ENCODE measurements around the gene FAM72D.
"Not testable (repeated sequence)": the region's sequence is repeated elsewhere in the genome, so short reads cannot be mapped to it uniquely, and the experiment has no call there.

Gene FAM72D

GRCh38 chr1:145119842-145120241, 24.1 kb downstream of the FAM72D start:
- not testable (repeated sequence) for H4K8ac ChIP-seq (ENCODE audit: low read depth, low read length); H3K4me1 ChIP-seq (ENCODE audit: control insufficient read depth in 2 of 2, insufficient read depth in 1 of 2, low read depth in 1 of 2, low read length in 2 of 2); H3K23ac ChIP-seq (ENCODE audit: low read depth, low read length, poor library complexity); H3K18ac ChIP-seq (ENCODE audit: low read length); H3K27ac ChIP-seq (replicated peaks; ENCODE audit: low read length); H2BK120ac ChIP-seq (ENCODE audit: low read depth, low read length); H3K79me1 ChIP-seq (ENCODE audit: low read depth, low read length); DNase-seq (ENCODE audit: low spot score); H2BK15ac ChIP-seq (ENCODE audit: low read length); H3K36me3 ChIP-seq (replicated peaks in 1 of 2; ENCODE audit: control insufficient read depth in 2 of 2, insufficient read depth in 2 of 2, low read length in 2 of 2); H4K91ac ChIP-seq (ENCODE audit: low read depth, low read length, poor library complexity); H2BK12ac ChIP-seq (ENCODE audit: low read length); H3K4ac ChIP-seq (ENCODE audit: low read length); H2BK5ac ChIP-seq (ENCODE audit: low read length); H3K9me3 ChIP-seq (replicated peaks in 1 of 2; ENCODE audit: control insufficient read depth in 2 of 2, insufficient read depth in 1 of 2, low read depth in 1 of 2, low read length in 2 of 2); H3K9ac ChIP-seq (ENCODE audit: low read depth, low read length, poor library complexity); H3K4me2 ChIP-seq (ENCODE audit: insufficient read depth, low read length, poor library complexity, severe bottlenecking); H3K4me3 ChIP-seq (ENCODE audit: low read length in 2 of 2); H3K27me3 ChIP-seq (ENCODE audit: control insufficient read depth in 3 of 3, insufficient read depth in 3 of 3, low read depth in 1 of 3, low read length in 3 of 3); H2AFZ ChIP-seq (ENCODE audit: low read length); H2AK5ac ChIP-seq (ENCODE audit: low read depth, low read length); H3K14ac ChIP-seq (ENCODE audit: low read length)
- no CpG with 5 or more reads among the region's 3 CpGs for WGBS, 2 donors (ENCODE audit: extremely low coverage in 2 of 2, insufficient read length in 2 of 2, insufficient replicate concordance in 1 of 2)

- not testable (repeated sequence) for H2BK12ac ChIP-seq (ENCODE audit: low read length); H3K14ac ChIP-seq (ENCODE audit: low read length); H3K23ac ChIP-seq (ENCODE audit: low read depth, low read length, poor library complexity); H3K9me3 ChIP-seq (replicated peaks in 1 of 2; ENCODE audit: control insufficient read depth in 2 of 2, insufficient read depth in 1 of 2, low read depth in 1 of 2, low read length in 2 of 2); H3K27me3 ChIP-seq (ENCODE audit: control insufficient read depth in 3 of 3, insufficient read depth in 3 of 3, low read depth in 1 of 3, low read length in 3 of 3); H4K8ac ChIP-seq (ENCODE audit: low read depth, low read length); H4K91ac ChIP-seq (ENCODE audit: low read depth, low read length, poor library complexity); H3K4me3 ChIP-seq (ENCODE audit: low read length in 2 of 2); H3K9ac ChIP-seq (ENCODE audit: low read depth, low read length, poor library complexity); H3K4me1 ChIP-seq (ENCODE audit: control insufficient read depth in 2 of 2, insufficient read depth in 1 of 2, low read depth in 1 of 2, low read length in 2 of 2); H2AK5ac ChIP-seq (ENCODE audit: low read depth, low read length); H2BK15ac ChIP-seq (ENCODE audit: low read length); H2BK120ac ChIP-seq (ENCODE audit: low read depth, low read length); H3K79me1 ChIP-seq (ENCODE audit: low read depth, low read length); DNase-seq (ENCODE audit: low spot score); H3K36me3 ChIP-seq (replicated peaks in 1 of 2; ENCODE audit: control insufficient read depth in 2 of 2, insufficient read depth in 2 of 2, low read length in 2 of 2); H3K4me2 ChIP-seq (ENCODE audit: insufficient read depth, low read length, poor library complexity, severe bottlenecking); H2AFZ ChIP-seq (ENCODE audit: low read length); H3K18ac ChIP-seq (ENCODE audit: low read length); H2BK5ac ChIP-seq (ENCODE audit: low read length); H3K27ac ChIP-seq (replicated peaks; ENCODE audit: low read length); H3K4ac ChIP-seq (ENCODE audit: low read length)
- WGBS, 2 donors (ENCODE audit: extremely low coverage in 2 of 2, insufficient read length in 2 of 2, insufficient replicate concordance in 1 of 2), result no CpG with 5 or more reads among the region's 7 CpGs
Observed at GRCh38 chr1:145122344-145123061, 26.7 kb downstream of the FAM72D start.

GRCh38 chr1:145123062-145123395, 27.3 kb downstream of the FAM72D start:
- H4K91ac ChIP-seq (ENCODE audit: low read depth, low read length, poor library complexity); H3K4ac ChIP-seq (ENCODE audit: low read length); H2BK12ac ChIP-seq (ENCODE audit: low read length); H3K79me1 ChIP-seq (ENCODE audit: low read depth, low read length); H3K14ac ChIP-seq (ENCODE audit: low read length); H3K4me2 ChIP-seq (ENCODE audit: insufficient read depth, low read length, poor library complexity, severe bottlenecking); H2AFZ ChIP-seq (ENCODE audit: low read length); H3K4me1 ChIP-seq (ENCODE audit: control insufficient read depth in 2 of 2, insufficient read depth in 1 of 2, low read depth in 1 of 2, low read length in 2 of 2); H3K27me3 ChIP-seq (ENCODE audit: control insufficient read depth in 3 of 3, insufficient read depth in 3 of 3, low read depth in 1 of 3, low read length in 3 of 3); H3K9me3 ChIP-seq (replicated peaks in 1 of 2; ENCODE audit: control insufficient read depth in 2 of 2, insufficient read depth in 1 of 2, low read depth in 1 of 2, low read length in 2 of 2); H3K36me3 ChIP-seq (replicated peaks in 1 of 2; ENCODE audit: control insufficient read depth in 2 of 2, insufficient read depth in 2 of 2, low read length in 2 of 2); H2AK5ac ChIP-seq (ENCODE audit: low read depth, low read length); H2BK120ac ChIP-seq (ENCODE audit: low read depth, low read length); H3K23ac ChIP-seq (ENCODE audit: low read depth, low read length, poor library complexity); H4K8ac ChIP-seq (ENCODE audit: low read depth, low read length); DNase-seq (ENCODE audit: low spot score); H2BK5ac ChIP-seq (ENCODE audit: low read length); H3K18ac ChIP-seq (ENCODE audit: low read length); H2BK15ac ChIP-seq (ENCODE audit: low read length); H3K9ac ChIP-seq (ENCODE audit: low read depth, low read length, poor library complexity); H3K27ac ChIP-seq (replicated peaks; ENCODE audit: low read length); H3K4me3 ChIP-seq (ENCODE audit: low read length in 2 of 2): not testable (repeated sequence)
- WGBS, 2 donors (ENCODE audit: extremely low coverage in 2 of 2, insufficient read length in 2 of 2, insufficient replicate concordance in 1 of 2), result no CpG with 5 or more reads among the region's 1 CpG

- not testable (repeated sequence) for H2BK15ac ChIP-seq (ENCODE audit: low read length); H4K8ac ChIP-seq (ENCODE audit: low read depth, low read length); H2BK120ac ChIP-seq (ENCODE audit: low read depth, low read length); H3K79me1 ChIP-seq (ENCODE audit: low read depth, low read length); H3K9ac ChIP-seq (ENCODE audit: low read depth, low read length, poor library complexity); H2AK5ac ChIP-seq (ENCODE audit: low read depth, low read length); H3K4ac ChIP-seq (ENCODE audit: low read length); H3K14ac ChIP-seq (ENCODE audit: low read length); H4K91ac ChIP-seq (ENCODE audit: low read depth, low read length, poor library complexity); H3K27ac ChIP-seq (replicated peaks; ENCODE audit: low read length); H3K4me1 ChIP-seq (ENCODE audit: control insufficient read depth in 2 of 2, insufficient read depth in 1 of 2, low read depth in 1 of 2, low read length in 2 of 2); H2AFZ ChIP-seq (ENCODE audit: low read length); H3K23ac ChIP-seq (ENCODE audit: low read depth, low read length, poor library complexity); H3K27me3 ChIP-seq (ENCODE audit: control insufficient read depth in 3 of 3, insufficient read depth in 3 of 3, low read depth in 1 of 3, low read length in 3 of 3); H3K9me3 ChIP-seq (replicated peaks in 1 of 2; ENCODE audit: control insufficient read depth in 2 of 2, insufficient read depth in 1 of 2, low read depth in 1 of 2, low read length in 2 of 2); H2BK12ac ChIP-seq (ENCODE audit: low read length); H3K36me3 ChIP-seq (replicated peaks in 1 of 2; ENCODE audit: control insufficient read depth in 2 of 2, insufficient read depth in 2 of 2, low read length in 2 of 2); H2BK5ac ChIP-seq (ENCODE audit: low read length); H3K4me2 ChIP-seq (ENCODE audit: insufficient read depth, low read length, poor library complexity, severe bottlenecking); H3K18ac ChIP-seq (ENCODE audit: low read length); H3K4me3 ChIP-seq (ENCODE audit: low read length in 2 of 2); DNase-seq (ENCODE audit: low spot score)
- no CpG with 5 or more reads among the region's 7 CpGs for WGBS, 2 donors (ENCODE audit: extremely low coverage in 2 of 2, insufficient read length in 2 of 2, insufficient replicate concordance in 1 of 2)
Observed at GRCh38 chr1:145123992-145124641, 28.3 kb downstream of the FAM72D start.

All from neuronal stem cell (in vitro differentiated cells).